GM21515 (cell line): Measurements from ENCODE around the gene TM9SF4.
"Not testable (repeated sequence)": the region's sequence is repeated elsewhere in the genome, so short reads cannot be mapped to it uniquely, and the experiment has no call there.

Source experiments
- ATAC-seq: cut with Tn5 transposase; IDR thresholded peaks from one replicate; pipeline ENCODE4 v1.9.1; 2021; ENCODE audit not compliant: unreplicated experiment

Gene TM9SF4

DNA sequence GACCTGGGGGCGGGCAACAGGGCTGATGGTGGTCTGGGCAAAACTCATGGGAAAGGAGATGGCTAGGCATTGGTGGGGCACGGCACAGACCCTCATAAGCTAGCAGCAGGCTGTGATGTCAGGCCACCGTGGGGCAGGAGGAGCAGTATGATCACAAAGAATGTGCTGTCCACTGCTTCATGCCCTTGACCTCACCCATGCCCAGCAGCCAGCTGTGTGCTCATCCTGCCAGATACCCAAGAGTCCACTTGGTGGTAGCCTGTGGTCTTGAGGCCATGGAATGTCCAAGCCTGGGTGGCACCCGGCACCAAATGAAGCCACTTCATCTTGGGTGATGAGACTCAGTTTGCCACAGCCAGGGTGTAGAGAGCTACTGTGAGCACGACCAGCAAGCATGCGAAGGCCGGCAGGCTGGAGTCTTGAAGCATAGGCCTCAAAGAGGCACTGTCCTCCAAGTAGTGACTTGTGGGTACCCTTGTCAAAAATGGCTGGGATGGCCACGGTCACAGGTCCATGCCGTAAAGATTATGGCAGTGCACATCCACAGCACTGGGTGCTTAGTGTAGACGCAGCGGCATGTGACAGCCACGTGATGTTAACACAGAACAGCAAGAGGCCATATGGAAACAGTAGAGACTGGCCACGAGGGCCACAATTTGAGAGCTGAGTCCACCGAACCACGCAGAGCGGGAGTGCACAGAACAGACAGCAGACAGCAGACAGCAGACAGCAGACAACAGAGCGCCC lies 79.0 kb downstream of the TM9SF4 start:
- no peak for ATAC-seq

DNA sequence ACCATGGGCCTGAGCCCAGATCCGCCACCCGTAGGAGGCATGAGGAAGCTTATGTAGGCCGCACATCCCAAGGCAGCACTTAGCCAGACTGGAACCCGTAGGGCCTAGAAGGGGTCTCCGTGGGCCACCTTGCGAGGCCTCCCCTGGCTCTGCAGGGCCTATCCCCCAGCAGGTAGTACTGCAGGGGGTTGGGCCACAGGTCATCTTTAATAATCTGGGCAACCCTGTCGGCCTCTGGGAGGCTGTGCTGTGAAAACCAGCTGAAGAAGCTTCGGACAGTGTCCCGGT lies 79.6 kb downstream of the TM9SF4 start:
- ATAC-seq = no peak

DNA sequence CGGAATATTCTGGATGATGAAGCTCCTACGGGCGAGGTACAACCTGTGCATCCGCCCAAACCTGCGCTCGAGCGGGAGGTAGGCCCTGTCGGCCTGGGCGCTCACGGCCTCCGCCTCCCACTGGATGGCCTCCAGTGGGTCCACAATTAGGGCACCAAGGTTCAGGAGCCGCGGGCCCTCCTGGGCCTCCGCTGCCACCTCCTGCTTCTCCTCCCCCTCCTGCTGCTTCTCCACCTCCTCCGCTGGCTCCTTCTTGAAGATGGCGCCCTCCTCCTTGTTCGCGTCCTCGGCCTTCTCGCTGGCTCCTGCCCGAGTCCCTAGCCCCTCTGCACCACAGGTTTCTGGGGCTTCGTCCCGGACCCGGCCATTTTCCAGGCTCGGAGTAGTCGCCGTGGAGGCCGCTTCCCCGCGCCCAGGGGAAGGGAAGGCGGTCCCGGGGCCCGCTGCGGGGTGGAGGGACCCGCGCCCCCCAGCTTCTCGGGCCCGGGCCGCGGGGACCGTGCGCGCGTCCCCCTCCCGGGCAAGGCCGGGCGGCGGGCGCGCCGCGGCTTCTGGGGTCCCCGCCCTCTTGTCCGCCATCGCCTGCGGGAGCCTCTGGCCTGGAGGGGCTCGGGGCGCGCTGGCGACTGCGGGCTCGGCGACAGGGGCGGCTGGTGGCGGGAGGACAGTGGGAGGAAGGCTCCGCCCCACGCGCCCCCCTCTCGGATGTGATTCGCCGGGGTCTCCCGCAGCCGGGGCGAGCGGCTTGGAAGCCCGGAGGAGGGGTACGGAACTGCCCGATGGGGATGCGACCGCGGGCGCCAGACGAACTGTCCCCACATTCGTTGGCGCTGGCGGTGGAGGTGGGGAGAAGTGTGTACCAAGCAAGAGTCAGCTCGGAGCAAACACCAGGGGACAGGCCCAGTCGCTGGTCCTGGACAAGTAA lies 80.4 kb downstream of the TM9SF4 start:
- no peak for ATAC-seq

DNA sequence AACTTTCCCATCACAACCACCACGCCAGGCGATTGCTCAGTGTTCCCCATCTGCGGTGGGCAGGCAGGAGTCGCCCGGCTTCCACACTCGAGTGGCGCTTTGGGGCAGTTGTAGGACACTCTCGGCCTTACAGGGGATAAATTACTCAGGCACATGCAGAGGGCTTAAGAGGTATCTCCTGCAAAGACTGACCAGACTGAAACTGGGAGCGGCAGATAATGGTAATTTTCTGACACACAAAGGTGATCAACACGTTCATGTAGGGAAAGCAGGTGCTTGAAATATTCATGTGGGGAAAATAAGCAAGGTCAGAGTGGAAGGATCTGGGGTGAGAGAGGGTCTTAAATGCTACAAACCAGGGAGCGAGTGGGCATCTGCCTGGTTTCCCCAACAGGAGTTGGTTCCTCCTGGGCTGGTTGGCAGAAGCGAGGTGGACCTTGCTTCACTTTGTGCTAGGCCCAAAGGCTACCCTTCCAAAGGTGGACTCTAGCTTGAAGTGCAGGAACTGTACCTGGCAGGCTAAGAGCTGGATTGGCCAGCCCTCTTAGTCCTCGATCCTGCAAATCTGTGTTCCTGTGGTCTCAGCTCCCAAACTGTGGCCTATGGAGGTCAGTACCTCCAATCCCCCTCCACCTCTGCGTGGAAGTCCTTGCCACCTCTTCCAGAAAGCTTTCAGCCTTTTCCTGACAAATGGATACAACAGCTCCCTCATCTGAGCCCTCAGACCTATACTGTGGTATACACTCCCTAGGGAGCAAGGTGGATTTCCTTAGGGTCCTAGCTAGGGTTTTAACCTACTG lies 81.3 kb downstream of the TM9SF4 start:
- ATAC-seq = no peak

DNA sequence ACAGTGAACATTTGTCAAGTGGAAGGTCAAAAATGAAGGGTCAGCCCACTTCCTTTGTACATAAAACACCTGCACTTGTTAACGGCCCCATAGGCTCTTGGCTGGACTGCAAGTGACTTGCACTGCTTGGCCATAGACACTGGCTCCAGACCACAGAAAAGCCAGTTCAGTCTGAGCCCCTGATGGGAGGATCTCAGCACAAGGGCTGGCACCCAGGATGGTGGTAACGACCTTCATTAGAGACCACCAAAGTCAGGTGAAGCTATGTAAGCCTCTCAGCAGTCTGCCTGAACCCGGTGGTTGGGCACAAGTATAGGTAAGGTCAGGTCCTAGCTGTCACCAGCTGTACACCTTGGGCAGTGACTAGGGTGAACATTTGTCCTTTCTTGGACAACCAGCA lies 81.9 kb downstream of the TM9SF4 start:
- no peak for ATAC-seq

DNA sequence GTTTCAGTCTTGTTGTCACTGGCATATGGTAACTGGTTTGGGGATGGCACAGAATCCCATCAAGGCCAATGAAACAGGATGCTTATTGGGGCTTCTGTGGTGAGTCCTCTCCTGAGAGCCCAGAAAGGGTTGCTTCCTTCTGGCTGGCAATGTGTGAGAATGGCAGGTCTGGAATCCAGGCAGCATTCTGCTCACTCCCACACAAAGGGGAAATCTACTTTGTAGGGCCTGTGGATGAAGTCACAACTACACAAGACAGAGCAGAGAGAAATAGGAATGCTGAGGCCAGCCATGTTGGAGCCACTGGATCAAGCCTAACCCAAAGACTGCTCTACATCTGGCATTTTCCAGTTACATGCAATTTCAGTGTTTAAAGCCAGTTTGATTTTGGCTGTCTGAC lies 82.4 kb downstream of the TM9SF4 start:
- no peak for ATAC-seq

DNA sequence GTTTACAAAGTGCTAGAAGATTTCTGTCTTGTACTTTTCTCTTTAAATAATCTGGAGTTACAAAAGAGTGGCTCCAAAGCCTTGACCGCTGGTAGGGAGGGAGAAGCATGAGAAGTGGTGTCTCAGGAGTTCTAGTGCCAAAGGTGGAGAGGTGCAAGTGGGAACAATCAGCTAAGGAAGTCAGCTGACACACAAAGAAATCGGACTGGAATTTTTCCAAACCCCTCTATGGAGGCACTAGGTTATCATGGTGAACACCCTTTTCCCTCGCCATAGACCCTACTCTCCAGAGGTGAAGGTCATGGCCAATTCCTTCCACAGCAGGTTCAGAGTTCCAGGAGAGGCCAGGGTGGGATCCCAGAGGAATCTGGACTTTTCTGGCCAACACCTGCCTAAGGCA lies 83.2 kb downstream of the TM9SF4 start:
- ATAC-seq = no peak

DNA sequence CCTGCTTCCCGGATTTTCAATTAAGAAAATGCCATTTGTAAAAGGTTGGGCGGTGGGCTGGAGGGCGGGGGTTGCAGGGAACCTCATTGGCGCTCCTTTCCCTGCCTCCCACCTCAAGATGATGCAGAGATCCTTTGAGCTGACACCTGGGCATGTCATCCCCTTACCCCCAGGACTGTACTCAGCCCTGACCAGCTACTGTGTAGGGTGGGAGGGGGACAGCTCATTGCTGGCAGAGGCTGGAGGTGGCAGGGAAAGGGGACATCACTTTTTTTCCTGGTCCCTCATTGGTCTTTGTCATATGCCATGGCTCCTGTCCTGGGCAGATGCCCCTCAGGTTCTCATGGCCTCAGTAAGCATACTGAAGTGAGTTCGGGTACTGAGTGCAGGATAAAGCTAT lies 83.8 kb downstream of the TM9SF4 start:
- not testable (repeated sequence) for ATAC-seq

DNA sequence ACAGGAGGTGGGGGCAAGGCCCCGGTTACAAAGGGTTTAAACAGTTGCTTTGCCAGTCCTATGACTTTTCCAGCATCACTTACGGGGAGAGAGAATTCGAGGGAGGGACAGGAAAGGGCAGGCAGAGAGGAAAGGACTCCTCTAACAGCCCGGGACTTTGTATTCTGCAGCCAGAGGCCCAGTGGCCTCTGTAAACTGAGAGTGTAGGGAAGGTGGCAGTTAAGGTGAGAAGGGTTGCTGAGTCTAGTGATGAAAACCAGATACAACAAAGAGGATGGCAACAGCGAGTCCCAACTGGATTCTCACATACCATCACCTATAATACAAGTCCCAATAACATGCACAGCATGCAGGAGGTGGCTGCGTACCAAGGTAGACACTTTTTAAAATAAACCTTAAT lies 84.5 kb downstream of the TM9SF4 start:
- ATAC-seq = no peak

DNA sequence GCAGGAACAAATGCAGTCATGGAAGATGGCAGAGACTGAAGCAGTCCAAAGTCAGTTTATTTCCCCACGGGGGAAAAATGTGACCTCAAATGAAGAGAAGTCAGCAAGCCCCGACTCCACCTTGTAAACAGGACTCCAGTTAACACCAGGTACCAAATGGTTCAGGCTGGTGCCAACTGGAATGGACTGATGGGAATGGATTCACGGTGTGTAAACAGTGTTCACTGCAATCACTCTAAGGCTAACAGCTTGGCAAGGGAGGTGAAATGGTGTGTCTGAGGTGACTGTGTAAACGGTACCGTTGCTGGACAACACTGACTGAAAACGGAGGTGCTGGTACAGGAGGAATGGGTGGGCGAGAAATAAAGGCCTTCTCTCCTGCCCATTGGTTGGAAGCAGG lies 86.1 kb downstream of the TM9SF4 start:
- no peak for ATAC-seq

DNA sequence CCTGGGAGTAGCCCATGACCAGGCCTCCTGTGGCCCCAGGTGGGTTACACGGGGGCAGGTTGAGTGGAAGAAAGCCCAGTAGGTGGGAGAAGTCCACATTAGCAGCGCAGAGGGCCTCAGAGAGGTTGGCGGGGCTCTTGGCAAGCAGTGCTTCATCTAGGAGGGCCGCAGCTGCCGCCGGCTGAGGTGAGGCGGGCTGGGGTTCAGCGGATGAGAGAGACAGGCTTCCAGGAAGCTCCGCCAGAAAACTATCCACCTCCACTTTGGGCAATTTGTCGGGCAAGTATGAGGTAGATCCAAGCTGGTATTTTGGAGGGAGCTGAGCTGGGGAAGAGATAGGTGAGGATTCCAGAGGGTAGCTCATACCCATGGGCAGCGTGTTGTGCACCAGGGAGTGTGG lies 87.1 kb downstream of the TM9SF4 start:
- not testable (repeated sequence) for ATAC-seq

DNA sequence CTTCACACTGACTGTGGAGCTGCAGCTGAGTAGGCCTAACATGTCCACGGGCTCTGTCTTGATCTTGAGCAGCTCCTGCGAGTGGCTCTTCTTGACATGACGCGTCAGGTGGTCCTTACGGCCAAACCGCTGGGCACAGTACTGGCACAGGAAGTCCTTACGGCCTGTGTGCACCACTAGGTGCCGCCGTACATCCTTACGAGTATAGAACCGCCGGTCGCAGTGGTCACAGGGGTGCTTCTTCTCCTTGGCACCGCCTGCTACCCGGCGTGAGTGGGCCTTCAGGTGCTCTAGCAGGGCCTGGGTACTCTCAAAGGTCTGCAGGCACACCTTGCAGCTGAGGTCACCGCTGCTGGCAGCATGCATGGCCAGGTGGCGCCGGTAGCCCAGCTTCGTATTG lies 87.6 kb downstream of the TM9SF4 start:
- ATAC-seq = not testable (repeated sequence)

DNA sequence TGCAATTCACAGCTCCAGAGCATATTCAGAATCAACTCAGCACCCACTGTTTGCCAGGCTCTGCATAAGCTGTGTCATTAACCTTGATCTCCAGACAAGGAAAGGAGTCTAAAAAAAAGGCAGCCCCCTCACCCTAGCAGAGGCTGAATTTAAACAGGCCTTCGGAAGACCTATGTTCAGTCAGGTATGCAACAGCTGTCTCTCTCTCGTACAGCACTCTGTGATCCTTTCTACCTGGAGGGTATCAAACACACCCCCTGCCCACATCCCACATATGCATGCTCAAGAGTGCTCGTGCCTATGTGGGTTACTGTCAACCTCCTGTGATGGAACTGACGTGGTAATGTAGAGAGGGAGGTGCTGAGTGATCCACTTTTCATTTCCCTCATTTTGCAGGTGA lies 89.5 kb downstream of the TM9SF4 start:
- no peak for ATAC-seq

DNA sequence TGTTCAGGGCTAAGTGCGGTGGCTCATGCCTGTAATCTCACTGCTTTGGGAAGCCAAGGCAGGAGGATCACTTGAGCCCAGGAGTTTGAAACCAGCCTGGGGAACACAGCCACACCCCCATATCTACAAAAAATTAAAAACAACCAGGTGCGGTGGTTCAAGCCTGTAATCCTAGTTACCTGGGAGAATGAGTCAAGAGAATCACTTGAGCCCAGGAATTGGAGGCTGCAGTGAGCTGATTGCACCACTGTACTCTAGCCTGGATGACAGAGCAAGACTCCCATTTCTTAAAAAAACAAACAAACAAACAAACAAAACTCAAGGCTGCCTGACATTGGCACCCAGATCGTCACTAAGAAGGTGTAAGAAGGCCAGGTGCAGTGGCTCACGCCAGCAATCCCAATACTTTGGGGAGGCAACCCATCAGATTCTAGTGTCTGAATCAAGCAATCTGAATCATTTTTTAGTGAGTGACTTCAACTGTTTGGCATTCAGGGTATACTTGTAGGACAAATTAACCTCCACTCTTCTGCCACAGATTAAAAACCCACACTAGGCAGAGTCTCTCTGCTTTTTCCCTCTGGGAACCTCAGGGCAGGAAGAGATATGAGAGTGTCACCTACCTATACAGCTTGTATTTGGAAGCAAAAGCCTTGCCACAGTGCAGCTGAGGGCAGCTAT lies 91.9 kb downstream of the TM9SF4 start:
- no peak for ATAC-seq

DNA sequence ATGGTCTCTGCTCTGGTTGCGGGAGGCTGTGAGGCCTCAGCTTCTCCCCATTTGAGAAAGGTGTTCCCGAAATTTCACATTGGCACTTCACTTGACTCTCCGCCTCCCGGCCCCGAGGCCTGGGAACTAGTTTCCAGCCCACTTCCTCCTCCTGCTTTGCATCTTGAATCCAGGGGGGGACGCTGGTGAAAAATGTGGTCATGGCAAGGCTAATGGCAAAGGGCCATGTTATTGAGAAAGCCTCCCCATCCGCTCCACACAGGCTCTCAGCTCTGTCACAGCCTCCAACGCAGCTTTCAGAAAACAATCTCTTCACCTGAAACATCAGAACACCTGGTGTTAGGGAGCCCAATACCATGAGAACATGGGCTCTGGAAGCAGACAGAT lies 92.5 kb downstream of the TM9SF4 start:
- no peak for ATAC-seq

DNA sequence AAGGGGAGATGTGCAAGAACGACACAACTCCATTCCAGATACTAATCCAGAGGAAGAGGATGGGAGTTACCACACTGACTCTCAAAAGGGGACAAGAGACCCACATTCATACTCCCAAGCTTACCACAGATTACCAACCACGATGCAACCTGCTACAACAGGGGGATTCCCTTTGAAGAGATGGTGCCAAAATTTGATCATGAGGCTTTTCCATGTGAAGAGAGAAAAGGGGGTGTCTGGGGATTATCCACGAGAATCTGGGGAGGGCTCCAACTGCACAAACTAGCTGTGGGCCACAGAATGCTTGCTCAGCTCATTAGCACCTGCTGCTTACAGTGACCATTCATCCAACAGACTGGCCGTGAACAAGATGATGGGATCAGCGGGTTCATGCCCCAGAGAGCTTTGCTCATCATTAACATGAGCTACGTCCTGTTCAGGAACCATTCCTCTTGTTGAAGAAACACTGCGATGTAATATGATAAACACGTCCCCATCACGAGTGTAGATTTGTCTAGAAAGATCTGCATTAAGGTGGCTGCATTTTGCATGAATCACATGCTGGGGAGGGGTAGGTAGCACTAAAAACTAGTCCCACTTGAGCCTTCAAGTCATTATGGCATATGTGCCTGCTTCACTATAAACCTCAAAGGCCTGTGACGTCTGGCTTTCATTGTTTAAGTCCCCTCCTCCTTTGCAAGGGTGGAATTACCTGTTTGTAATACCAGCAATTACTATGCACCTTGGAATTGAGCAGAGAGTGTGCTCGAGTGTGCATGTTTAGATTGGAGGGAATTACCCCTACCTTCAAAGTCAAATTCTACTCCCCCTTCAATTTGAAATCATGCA lies 94.1 kb downstream of the TM9SF4 start:
- no peak for ATAC-seq

DNA sequence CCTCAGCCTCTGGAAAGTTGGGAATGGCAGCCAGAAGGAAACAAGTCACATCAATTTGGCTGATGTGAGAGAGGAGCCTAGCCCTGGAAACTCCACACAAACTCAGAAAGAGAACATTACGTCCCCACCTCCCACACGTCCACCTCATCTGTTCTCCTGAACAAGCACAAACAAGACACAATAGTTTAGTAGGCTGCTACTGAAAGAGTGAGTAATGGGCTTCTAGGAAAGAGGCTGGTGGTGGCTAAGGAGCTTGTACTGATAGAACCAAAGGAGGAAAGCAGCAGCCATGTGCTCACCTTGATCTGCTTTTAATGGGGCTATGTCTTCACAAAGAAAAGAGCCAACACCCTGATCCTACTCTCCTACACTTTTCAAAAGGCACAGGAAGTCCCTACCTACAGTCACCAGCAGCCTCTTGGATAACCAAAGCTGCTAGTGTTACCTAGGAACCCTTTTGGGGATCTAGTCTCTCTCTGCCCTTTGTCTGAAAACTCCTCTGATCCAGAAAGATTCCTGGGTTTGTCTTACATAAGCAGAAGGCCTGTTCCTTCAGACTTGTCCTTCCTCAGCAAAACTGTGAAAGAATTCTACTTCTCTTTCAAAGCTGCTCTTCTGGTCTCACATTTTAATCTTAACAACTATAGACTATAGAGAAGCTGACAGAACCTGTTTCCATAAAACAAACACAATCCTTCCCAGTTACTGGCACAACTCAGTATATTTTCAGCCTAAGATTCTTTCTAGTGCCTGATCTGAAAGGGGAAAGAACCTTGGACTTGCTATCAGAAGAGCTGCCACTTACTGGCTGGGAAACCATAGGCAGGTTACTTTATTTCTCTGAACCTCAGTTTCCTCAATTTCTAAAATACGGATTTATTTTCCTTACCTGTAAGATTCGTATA lies 94.9 kb downstream of the TM9SF4 start:
- ATAC-seq = no peak

DNA sequence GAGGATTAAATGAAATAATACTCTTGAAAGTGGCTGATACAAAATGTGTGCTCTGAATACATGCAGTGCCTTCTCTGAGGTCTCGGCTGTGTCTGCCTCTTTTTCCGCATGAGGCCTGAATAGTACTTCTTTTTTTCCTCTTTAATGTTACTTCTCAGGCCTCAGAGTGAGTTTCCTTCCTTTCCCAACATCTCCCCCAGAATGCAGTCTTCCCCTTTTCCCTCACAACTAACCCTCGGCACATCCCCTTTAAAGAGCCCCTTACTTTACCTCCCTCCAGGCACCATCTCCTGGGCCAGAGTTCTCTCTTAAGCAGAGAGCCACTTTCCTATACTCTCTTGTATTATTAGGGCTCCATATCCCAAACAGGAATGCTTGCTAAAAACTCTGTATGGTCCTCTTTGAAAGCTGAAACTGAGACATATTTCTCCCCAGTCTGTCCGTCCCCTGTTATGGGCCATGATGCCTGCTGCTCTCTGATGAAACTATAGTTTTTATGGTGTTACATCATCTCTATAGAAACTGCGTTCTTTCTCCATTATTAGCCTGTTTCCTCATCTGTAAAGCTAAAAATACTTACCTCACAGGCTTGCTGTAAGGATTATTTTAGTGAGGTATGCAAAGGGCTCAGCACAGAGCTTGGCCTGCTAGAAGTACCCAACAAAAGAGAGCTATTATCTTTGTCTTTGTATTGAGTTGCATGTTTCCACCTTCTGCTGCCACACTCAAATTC lies 95.8 kb downstream of the TM9SF4 start:
- ATAC-seq = no peak
